Activated T-cell treated with anti-CD3 and anti-CD28 coated beads, Interleukin-2, amount 50 U/mL, for 24 hours (primary cell): ENCODE results near the gene ZNF723.
"Not testable (repeated sequence)": the region's sequence is repeated elsewhere in the genome, so short reads cannot be mapped to it uniquely, and the experiment has no call there.

Source experiments
- DNase-seq: peaks from one replicate; pipeline ENCODE4 v3.0.0-alpha.2; 2020
- H3K27ac Mint-ChIP-seq: 2 replicates; pipeline ENCODE4 v1.8.0; 2020; ENCODE audit warnings: mild to moderate bottlenecking, mixed read lengths
- H3K27me3 Mint-ChIP-seq: 2 replicates; pipeline ENCODE4 v1.8.0; 2020; ENCODE audit warnings: mixed read lengths
- H3K36me3 Mint-ChIP-seq: 2 replicates; pipeline ENCODE4 v1.8.0; 2020; ENCODE audit warnings: low read depth, mixed read lengths
- H3K4me1 Mint-ChIP-seq: 2 replicates; pipeline ENCODE4 v1.8.0; 2020; ENCODE audit warnings: low read depth, mixed read lengths
- H3K4me3 Mint-ChIP-seq: 2 replicates; pipeline ENCODE4 v1.8.0; 2020; ENCODE audit warnings: mild to moderate bottlenecking, moderate library complexity, mixed read lengths
- H3K9me3 Mint-ChIP-seq: 2 replicates; pipeline ENCODE4 v1.8.0; 2020; ENCODE audit warnings: mixed read lengths

The ZNF723 gene

DNA sequence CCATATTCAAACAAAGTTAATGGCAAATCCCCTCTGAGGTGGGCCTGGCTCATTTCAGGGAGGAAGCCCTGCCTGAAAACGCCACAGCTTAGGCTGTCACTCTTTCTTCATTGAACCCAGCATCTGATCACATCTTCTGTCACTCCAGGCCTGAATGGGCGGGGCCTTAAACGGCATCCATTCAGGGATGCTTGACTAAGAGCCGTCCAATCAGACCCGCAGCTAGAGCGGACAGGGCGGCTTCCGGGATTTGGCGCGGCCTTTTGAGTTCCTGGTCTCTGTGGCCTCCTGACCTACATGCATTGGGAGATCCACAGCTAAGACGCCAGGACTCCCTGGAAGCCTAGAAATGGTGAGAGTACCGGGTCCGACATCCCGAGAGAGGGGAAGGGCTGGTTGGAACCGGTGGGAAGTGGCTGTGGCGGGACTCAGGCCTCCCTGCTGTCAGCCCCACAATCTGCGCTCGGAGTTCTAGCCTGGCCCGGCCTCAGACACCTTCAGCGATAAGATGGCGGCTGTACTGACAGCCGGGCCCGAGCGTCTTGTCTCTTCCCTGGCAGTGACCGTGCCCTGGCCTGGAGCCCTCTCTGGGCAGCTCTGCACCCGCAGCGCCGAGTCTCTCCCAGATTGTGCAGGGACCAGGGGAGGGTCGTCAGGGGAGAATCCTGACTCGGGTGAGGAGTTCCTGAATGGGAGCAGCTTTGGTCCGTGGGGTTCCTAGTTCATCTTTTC lies at the start of gene ZNF723:
Gene ZNF723 (plus strand): TSS at position 261 of the 732 bp plus-strand sequence. CDS start 89 bp downstream, at position 350.
- H3K36me3 Mint-ChIP-seq = peaks cover 2% of the 10 kb centered on the region
- peaks cover 20% of the 10 kb centered on the region for H3K9me3 Mint-ChIP-seq
- no peaks in the 10 kb centered on the region for H3K4me1 Mint-ChIP-seq
- no peak within 1 kb of the TSS for H3K4me3 Mint-ChIP-seq
- DNase-seq = no peak
- no peak within 1 kb of the TSS for H3K27ac Mint-ChIP-seq
- H3K27me3 Mint-ChIP-seq = no peaks in the 10 kb centered on the region

DNA sequence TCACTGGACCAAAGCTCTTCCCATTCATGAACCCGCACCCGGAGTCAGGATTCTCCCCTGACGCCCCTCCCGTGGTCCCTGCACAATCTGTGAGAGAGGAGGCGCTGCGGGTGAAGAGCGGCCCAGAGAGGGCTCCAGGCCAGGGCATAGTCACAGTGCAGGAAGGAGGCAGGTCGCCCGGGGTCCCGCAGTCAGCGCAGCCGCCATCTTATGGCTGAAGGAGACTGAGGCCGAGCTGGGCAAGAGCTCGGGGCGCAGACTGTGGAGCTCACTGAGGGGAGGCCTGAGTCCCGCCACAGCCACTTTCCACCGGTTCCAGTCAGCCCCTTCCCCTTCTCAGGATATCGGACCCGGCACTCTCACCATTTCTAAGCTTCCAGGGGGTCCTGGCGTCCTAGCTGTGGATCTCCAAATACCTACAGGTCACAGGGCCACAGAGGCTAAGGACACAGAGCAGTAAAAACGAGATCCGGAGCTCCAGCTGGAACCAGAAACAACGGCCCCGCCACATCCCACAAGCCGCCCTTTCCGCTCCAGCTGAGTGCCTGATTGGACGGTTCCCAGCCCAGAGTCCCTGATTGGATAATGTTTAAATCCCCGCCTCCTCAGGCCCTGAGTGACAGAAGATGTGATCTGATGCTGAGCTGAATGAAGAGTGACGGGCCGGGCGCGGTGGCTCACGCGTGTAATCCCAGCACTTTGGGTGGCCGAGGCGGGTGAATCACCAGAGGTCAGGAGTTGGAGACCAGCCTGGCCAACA lies 48.3 kb upstream of the ZNF723 start, which contains the start of gene ZNF99:
Gene ZNF99 (minus strand): TSS at position 501 of the 760 bp plus-strand sequence. CDS start 135 bp downstream, at position 366.
- Mint-ChIP-seq H3K36me3 (peaks cover 4% of the 10 kb centered on the region), H3K4me1 (no peaks in the 10 kb centered on the region), H3K27ac (no peak within 1 kb of the TSS), H3K27me3 (peaks cover 8% of the 10 kb centered on the region), H3K9me3 (peaks cover 24% of the 10 kb centered on the region), H3K4me3 (no peak within 1 kb of the TSS)
- no peak for DNase-seq

DNA sequence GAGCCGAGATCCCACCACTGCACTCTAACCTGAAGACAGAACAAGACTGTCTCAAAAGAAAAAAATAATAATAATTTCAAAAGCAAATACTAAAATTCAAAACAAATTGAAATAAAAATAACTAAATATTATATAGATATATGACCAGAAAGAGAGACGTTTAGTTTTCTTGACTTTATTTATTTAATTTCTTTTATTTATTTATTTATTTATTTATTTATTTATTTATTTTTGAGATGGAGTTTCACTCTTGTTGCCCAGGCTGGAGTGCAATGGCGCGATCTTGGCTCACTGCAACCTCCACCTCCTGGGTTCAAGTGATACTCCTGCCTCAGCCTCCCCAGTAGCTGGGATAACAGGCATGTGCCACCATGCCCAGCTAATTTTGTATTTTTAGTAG lies 39.2 kb upstream of the ZNF723 start:
- peaks cover 41% of the 10 kb centered on the region for H3K9me3 Mint-ChIP-seq
- H3K4me3 Mint-ChIP-seq, H3K36me3 Mint-ChIP-seq, H3K27me3 Mint-ChIP-seq, H3K27ac Mint-ChIP-seq, DNase-seq, H3K4me1 Mint-ChIP-seq: not testable (repeated sequence)

DNA sequence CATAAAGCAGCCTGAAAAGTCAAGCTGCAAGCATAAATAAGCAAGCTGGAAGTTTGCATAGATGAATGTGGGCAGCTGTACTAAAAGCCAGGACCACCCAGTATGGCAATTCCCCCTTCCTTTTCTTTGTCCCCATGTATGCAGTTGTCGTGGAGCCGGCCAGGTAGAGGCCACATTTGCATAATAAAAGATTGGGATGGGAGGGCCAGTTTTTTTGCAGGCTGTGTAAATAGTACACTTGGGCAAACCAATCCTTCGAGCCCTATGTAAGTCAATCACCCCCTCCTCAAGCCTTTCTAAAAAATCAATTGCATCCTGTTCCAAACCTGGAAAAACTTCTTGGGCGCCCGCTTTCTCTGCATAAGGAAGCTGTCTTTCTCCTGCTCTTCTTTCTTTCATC lies 35.1 kb upstream of the ZNF723 start:
- no peaks in the 10 kb centered on the region for H3K4me1 Mint-ChIP-seq
- no peak overlapping the region for H3K27ac Mint-ChIP-seq
- DNase-seq = no peak
- peaks cover 5% of the 10 kb centered on the region for H3K36me3 Mint-ChIP-seq
- no peak overlapping the region for H3K4me3 Mint-ChIP-seq
- peaks cover 53% of the 10 kb centered on the region for H3K9me3 Mint-ChIP-seq
- no peaks in the 10 kb centered on the region for H3K27me3 Mint-ChIP-seq

DNA sequence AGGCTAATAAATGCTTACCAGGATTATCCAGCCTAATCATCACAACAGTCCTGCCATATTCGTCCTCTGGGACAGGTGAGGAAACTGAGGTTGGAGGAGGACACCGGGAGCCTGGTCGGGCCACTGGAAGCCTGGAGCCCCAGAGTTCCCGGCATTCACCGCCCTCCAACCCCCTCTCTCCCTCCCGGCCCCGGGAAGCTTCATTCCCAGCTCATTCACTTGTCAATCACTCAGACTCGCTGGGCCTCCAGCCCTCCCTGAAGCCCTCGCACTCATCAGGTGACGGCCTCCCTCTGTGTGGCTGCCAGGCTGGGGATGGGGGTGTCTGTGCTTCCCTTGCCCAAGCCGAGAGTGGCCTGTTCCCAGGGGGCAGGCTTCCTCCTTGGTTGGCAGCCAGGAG lies 25.7 kb upstream of the ZNF723 start:
- no peak overlapping the region for H3K27ac Mint-ChIP-seq
- no peaks in the 10 kb centered on the region for H3K36me3 Mint-ChIP-seq
- H3K4me3 Mint-ChIP-seq = no peak overlapping the region
- H3K27me3 Mint-ChIP-seq = peaks cover 8% of the 10 kb centered on the region
- H3K4me1 Mint-ChIP-seq = no peaks in the 10 kb centered on the region
- peaks cover 36% of the 10 kb centered on the region for H3K9me3 Mint-ChIP-seq
- DNase-seq = no peak

DNA sequence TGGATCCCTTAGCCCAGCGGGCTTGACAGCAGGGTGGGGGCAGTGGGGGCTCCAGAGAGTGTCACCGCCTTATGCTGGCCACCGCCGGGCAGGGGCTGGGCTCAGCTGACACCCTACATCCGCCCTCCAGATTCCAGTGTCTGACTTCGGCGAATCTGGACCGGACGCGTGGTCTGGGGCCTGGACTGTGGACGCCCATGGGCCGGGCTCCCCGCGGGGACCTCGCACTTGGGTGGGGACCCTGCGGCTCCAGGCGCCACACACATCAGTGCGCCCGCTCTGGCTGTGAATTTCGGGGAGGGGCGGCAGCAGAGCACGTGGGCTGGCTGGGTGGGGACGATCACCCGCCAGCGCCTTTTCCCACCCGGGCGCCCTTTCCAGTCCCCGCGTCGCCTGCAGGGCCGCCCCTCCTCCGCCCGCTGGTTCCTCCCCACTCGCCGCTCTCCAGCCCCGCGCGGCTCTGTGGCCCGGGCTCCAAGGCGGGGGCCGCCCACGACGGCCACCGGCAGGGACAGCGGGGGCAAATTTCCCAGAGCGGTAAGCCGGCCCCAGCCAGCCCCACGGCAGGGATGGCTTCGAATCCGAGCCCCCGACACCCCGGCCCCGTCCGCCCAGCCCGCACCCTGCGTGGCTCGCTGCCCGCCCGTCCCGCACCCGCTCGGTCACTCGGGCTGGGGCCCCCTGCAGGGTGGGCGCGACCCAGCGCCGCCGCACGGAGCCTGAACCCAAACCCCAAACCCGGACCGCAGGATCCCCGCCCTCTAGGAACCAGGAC lies 24.8 kb upstream of the ZNF723 start:
- no peaks in the 10 kb centered on the region for H3K36me3 Mint-ChIP-seq
- peaks cover 36% of the 10 kb centered on the region for H3K9me3 Mint-ChIP-seq
- no peak for DNase-seq
- H3K4me3 Mint-ChIP-seq = no peak overlapping the region
- H3K27me3 Mint-ChIP-seq = peaks cover 8% of the 10 kb centered on the region
- H3K4me1 Mint-ChIP-seq = no peaks in the 10 kb centered on the region
- no peak overlapping the region for H3K27ac Mint-ChIP-seq

DNA sequence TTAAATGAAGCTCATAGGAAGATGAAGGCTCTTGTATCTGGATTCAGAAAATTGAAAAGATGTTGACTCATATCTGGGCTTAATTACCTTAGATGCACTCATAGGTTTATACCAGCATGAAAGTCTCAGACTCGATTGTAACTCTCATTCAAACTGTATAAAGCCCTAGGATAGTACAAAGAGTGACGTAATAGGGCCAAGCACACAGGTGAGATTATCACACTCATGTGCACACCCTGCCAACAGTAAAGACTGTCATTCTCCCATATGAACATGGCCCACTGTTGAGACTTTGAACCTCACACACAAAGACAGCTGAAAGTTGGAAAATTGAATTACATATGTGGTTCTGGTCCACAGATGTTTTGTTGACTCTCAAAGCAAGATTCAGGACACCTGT lies 18.0 kb upstream of the ZNF723 start:
- Mint-ChIP-seq H3K9me3 (peaks cover 66% of the 10 kb centered on the region), H3K27ac (no peak overlapping the region), H3K4me3 (no peak overlapping the region), H3K27me3 (no peaks in the 10 kb centered on the region), H3K4me1 (no peaks in the 10 kb centered on the region), H3K36me3 (no peaks in the 10 kb centered on the region)
- DNase-seq = no peak

DNA sequence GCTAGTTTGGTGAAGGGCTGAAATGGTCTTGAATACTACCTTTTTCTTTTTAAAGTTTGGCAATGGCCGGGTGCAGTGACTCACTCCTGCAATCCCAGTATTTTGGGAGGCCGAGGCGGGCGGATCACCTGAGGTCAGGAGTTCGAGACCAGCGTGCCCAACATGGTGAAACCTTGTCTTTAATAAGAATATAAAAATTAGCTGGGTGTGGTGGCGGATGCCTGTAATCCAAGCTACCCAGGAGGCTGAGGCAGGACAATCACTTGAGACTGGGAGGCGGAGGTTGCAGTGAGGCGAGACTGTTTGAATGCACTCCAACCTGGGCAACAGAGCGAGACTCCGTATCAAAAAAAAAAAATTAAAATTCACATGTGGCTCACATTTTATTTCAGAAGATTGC lies 880 bp upstream of the ZNF723 start:
- Mint-ChIP-seq H3K4me1 (no peaks in the 10 kb centered on the region), H3K9me3 (peaks cover 22% of the 10 kb centered on the region), H3K36me3 (peaks cover 2% of the 10 kb centered on the region), H3K27me3 (no peaks in the 10 kb centered on the region), H3K4me3 (no peak overlapping the region), H3K27ac (no peak overlapping the region)
- no peak for DNase-seq

DNA sequence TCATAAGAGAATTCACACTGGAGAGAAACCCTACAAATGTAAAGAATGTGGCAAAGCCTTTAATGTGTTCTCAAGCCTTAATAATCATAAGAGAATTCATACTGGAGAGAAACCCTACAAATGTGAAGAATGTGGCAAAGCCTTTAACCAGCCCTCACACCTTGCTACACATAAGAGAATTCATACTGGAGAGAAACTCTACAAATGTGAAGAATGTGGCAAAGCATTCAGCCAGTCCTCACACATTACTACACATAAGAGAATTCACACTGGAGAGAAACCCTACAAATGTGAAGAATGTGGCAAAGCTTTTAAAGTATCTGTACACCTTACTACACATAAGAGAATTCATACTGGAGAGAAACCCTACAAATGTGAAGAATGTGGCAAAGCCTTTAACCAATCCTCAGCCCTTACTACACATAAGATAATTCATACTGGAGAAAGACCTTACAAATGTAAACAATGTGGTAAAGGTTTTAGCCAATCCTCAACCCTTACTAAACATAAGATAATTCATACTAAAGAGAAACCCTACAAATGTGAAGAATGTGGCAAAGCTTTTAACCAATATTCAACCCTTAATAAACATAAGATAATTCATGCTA lies 25.7 kb downstream of the ZNF723 start:
- DNase-seq, H3K27me3 Mint-ChIP-seq, H3K4me3 Mint-ChIP-seq, H3K27ac Mint-ChIP-seq, H3K4me1 Mint-ChIP-seq: not testable (repeated sequence)
- Mint-ChIP-seq H3K9me3 (peaks cover 34% of the 10 kb centered on the region), H3K36me3 (peaks cover 23% of the 10 kb centered on the region)

DNA sequence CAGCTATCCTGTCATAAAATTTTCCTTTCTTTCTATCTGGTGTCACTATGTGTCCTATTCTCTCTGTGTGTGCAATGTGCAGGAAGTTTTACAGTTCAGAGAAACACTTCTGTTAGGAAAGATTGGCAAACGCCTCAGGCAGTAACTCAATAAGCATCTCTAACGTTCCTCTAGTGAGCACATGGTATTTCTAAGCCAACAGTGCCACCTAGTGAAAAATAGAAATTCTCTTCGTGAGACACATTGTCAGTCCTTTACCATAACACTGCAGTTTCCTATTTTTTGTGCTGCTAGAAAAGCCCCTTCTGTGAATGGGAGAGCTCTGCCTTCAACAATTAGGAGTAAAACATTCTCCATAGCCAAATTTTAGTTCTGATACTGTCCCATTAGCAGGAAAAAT lies 50.7 kb downstream of the ZNF723 start:
- Mint-ChIP-seq H3K36me3 (no peaks in the 10 kb centered on the region), H3K4me3 (no peak overlapping the region), H3K9me3 (peaks cover 46% of the 10 kb centered on the region), H3K4me1 (no peaks in the 10 kb centered on the region), H3K27me3 (no peaks in the 10 kb centered on the region), H3K27ac (no peak overlapping the region)
- DNase-seq = no peak

DNA sequence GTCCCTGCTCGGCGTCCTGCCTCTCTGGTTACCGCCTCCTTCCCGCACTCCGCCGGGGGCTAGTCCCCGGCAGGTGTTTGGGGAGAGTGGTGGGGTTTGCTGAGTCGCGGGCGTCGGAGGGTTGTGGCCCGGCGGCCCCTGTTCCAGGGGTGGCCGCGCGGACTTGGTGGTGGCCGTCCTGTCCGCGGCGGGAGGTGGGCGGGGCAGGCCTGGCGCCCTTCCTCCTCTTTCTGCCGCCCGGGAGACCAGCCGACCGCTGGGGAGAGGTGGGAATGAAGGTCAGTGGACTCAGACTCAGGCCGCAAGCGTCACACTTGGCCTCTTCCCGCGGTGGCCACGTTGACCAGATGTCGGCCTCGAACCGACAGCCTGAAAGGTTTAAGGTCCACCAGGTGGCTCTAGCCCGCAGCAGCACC lies 61.8 kb downstream of the ZNF723 start:
- H3K27me3 Mint-ChIP-seq = no peaks in the 10 kb centered on the region
- DNase-seq = no peak
- H3K36me3 Mint-ChIP-seq = peaks cover 2% of the 10 kb centered on the region
- no peak overlapping the region for H3K4me3 Mint-ChIP-seq
- H3K27ac Mint-ChIP-seq = no peak overlapping the region
- H3K4me1 Mint-ChIP-seq = no peaks in the 10 kb centered on the region
- peaks cover 35% of the 10 kb centered on the region for H3K9me3 Mint-ChIP-seq

DNA sequence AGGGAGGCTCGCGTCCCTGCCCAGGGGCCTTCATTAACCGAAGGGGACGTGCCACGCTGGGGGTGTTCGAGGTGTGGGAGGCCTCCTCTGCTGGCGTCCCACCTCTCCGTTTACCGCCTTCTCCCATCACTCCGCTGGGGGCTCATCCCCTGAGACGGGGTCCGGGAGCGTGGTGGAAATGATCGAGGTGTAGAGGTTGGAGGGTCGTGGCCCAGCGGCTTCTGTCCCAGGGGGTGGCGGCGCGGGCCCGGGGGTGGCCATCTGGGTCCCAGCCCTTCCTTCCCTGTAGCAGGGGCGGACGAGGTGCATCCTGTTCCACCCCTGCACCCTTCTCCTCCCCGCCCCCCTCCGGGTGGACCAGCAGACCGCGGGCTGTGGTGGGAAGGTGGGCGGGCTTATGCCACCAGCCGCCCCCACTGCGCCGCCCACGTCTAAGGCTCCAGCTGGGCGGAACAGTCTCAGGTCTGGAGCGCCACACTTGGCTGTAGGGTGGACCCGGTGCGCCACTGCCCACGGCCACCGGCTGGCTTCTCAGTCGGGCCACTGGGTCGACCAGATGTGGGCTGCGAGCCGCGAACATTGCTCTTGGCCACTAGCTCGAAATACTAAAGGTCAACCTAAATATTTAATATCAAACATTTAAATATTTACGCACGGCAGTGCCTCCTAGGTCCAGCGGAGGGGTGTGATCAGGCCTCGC lies 69.5 kb downstream of the ZNF723 start:
- no peaks in the 10 kb centered on the region for H3K4me1 Mint-ChIP-seq
- DNase-seq = no peak
- H3K9me3 Mint-ChIP-seq = peaks cover 35% of the 10 kb centered on the region
- H3K36me3 Mint-ChIP-seq = peaks cover 4% of the 10 kb centered on the region
- H3K4me3 Mint-ChIP-seq = no peak overlapping the region
- H3K27me3 Mint-ChIP-seq = no peaks in the 10 kb centered on the region
- no peak overlapping the region for H3K27ac Mint-ChIP-seq
